HG03060 (cell line): ENCODE measurements around the gene PRR19.

ENCODE experiments used
- ATAC-seq: cut with Tn5 transposase; IDR thresholded peaks from one replicate; pipeline ENCODE4 v1.9.1; 2021; ENCODE audit warnings: low read depth, moderate number of reproducible peaks; ENCODE audit not compliant: unreplicated experiment

Gene PRR19

GRCh38 chr19:42343344-42344110, 41.6 kb downstream of the PRR19 start:
- no peak for ATAC-seq

DNA sequence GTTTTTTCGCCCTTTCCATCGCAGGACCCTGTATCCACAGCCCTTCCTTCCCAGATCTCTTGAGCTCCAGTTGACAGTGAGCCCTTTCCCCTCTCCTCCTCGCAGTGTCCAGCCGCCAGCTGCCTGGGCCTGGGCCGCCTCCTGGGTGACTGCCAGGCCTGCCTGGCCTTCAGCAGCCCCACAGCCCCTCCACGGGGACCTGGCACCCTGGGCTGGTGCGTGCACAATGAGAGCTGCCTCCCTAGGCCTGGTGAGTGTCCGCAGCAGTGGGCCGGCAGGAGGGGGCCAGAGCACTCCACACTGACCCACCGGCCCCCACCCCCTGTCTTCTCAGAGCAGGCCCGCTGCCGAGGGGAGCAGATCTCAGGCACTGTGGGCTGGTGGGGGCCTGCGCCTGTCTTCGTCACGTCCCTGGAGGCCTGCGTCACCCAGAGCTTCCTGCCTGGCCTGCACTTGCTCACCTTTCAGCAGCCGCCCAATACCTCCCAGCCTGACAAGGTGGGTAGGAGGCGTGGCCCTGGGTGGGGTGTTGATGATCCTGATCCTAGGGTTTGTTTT, 42.5 kb downstream of the PRR19 start:
- ATAC-seq = no peak

GRCh38 chr19:42345191-42345812, 43.4 kb downstream of the PRR19 start:
- no peak for ATAC-seq

- ATAC-seq = no peak
Observed at GRCh38 chr19:42348211-42348610, 46.3 kb downstream of the PRR19 start.

GRCh38 chr19:42349378-42350107, 47.6 kb downstream of the PRR19 start:
- ATAC-seq = no peak

DNA sequence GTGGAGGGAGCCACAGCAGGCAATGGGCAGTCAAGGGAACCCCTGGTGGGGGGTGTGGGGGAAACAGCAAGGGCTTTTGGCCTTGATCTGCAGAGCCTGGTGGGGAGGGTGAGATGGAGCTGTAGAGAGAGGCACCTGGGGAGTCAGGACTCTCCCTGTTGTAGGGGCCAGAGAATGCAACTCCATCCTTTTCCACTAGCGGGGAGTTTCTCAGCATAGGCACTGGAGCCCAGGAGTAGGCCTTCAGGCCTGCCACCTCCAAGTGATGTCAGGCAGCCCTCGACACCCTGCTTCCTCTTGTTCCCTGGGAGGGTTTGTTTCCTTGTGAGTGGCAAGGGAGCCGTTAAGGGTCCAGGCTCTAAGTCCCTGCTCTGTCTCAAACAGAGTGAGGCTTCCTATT, 48.5 kb downstream of the PRR19 start:
- no peak for ATAC-seq

DNA sequence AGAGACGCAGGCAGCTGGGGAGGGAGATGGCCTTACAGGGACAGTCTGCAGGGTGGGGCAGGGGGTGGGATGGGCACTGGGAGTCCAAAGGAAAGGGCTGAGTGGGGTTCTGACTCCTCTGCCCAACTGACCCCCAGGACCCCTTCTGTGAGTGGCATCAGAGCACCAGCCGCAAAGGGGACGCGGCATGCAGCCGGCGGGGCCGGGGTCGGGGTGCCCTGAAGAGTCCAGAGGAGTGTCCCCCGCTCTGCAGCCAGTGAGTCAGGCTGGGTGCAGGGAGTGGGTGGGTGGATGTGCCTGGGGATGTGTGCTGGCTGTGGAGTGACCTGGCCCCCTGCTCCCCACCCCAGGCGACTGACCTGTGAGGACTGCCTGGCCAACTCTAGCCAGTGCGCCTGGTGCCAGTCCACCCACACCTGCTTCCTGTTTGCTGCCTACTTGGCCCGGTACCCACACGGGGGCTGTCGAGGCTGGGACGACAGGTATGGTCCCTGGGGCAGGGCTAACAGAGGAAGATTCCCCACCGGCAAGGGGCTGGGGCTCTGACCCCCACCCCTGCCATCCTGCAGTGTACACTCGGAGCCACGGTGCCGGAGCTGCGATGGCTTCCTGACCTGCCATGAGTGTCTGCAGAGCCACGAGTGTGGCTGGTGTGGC, 49.3 kb downstream of the PRR19 start:
- ATAC-seq = no peak

GRCh38 chr19:42352301-42353259, 50.6 kb downstream of the PRR19 start:
- ATAC-seq = no peak

GRCh38 chr19:42353341-42354015, 51.5 kb downstream of the PRR19 start:
- no peak for ATAC-seq

GRCh38 chr19:42355896-42356295, 54.0 kb downstream of the PRR19 start:
- no peak for ATAC-seq

GRCh38 chr19:42356686-42357085, 54.8 kb downstream of the PRR19 start:
- no peak for ATAC-seq

DNA sequence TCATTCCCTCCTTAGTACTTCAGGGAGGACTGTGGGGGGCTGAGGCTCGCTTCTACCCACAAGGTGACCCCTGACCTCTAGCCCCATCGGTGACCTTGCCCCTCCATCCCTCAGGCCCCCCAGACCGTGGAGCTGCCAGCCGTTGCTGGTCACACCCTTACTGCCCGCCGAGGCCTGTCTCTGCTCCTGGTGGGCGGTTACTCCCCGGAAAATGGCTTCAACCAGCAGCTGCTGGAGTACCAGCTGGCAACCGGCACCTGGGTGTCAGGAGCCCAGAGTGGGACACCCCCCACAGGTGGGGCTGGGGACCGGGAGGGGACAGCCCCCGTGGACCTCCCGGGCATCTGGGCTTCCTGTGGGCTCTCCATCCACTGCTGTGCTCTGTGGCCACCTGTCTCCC, 55.4 kb downstream of the PRR19 start:
- no peak for ATAC-seq
